ENCODE measurements around the gene C14orf132. TPM values are rescaled to one million over a fixed set of nuclear protein-coding genes. Genes with fewer than 3 reads are reported as not detected.

C14orf132 gene
- total RNA-seq, 2 experiments from 2014 or later: 1.6 to 2.3 TPM

- Mint-ChIP-seq H3K27ac (no peak overlapping the region), H3K4me1 (ENCODE audit: low read depth) (no peaks in the 10 kb centered on the region), H3K36me3 (ENCODE audit: low read depth) (no peaks in the 10 kb centered on the region), H3K9me3 (no peaks in the 10 kb centered on the region), H3K4me3 (no peak overlapping the region), H3K27me3 (peaks cover 5% of the 10 kb centered on the region)
- DNase-seq: no peak
- ATAC-seq: no peak
- POLR2A ChIA-PET: no interaction called here
- CTCF ChIA-PET: interaction anchor here (2.2 to 4.6 kb wide), 2 partner anchors 24 to 174 kb away, joined by 8 to 75 read pairs; no protein-coding TSS in a partner anchor
- TF ChIP-seq, protein P1, sequence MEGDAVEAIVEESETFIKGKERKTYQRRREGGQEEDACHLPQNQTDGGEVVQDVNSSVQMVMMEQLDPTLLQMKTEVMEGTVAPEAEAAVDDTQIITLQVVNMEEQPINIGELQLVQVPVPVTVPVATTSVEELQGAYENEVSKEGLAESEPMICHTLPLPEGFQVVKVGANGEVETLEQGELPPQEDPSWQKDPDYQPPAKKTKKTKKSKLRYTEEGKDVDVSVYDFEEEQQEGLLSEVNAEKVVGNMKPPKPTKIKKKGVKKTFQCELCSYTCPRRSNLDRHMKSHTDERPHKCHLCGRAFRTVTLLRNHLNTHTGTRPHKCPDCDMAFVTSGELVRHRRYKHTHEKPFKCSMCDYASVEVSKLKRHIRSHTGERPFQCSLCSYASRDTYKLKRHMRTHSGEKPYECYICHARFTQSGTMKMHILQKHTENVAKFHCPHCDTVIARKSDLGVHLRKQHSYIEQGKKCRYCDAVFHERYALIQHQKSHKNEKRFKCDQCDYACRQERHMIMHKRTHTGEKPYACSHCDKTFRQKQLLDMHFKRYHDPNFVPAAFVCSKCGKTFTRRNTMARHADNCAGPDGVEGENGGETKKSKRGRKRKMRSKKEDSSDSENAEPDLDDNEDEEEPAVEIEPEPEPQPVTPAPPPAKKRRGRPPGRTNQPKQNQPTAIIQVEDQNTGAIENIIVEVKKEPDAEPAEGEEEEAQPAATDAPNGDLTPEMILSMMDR (IDR thresholded peaks at IDR 0.05): no peak
- intact Hi-C loops (cut with micrococcal nuclease): loop anchor here (10.0 kb wide), 1 partner anchor 323 kb away; no protein-coding TSS in a partner anchor
These were observed 63.1 kb downstream of the C14orf132 start for GRCh38 chr14:96102081-96102856.

GRCh38 chr14:96103075-96103474 lies 63.9 kb downstream of the C14orf132 start:
- POLR2A ChIA-PET: interaction anchor here (0.6 kb wide), 1 partner anchor 54 kb away, joined by 4 read pairs; no protein-coding TSS in a partner anchor
- Mint-ChIP-seq H3K4me3 (no peak overlapping the region), H3K27ac (no peak overlapping the region), H3K36me3 (ENCODE audit: low read depth) (no peaks in the 10 kb centered on the region), H3K9me3 (no peaks in the 10 kb centered on the region), H3K4me1 (ENCODE audit: low read depth) (no peaks in the 10 kb centered on the region), H3K27me3 (peaks cover 5% of the 10 kb centered on the region)
- CTCF ChIA-PET: interaction anchor here (4.6 kb wide), 1 partner anchor 174 kb away, joined by 75 read pairs; no protein-coding TSS in a partner anchor
- no peak for ATAC-seq
- intact Hi-C loops (cut with micrococcal nuclease): loop anchor here (10.0 kb wide), 1 partner anchor 322 kb away; no protein-coding TSS in a partner anchor
- TF ChIP-seq, protein P1 (IDR thresholded peaks at IDR 0.05): no peak
- no peak for DNase-seq

GRCh38 chr14:96103560-96104460 lies 64.6 kb downstream of the C14orf132 start:
- DNase-seq (no peak), ATAC-seq (no peak)
- Mint-ChIP-seq H3K27ac (no peak overlapping the region), H3K9me3 (no peaks in the 10 kb centered on the region), H3K4me1 (ENCODE audit: low read depth) (no peaks in the 10 kb centered on the region), H3K27me3 (peaks cover 2% of the 10 kb centered on the region), H3K4me3 (no peak overlapping the region), H3K36me3 (ENCODE audit: low read depth) (no peaks in the 10 kb centered on the region)
- ChIA-PET POLR2A (interaction anchor here (0.6 kb wide), 1 partner anchor 54 kb away, joined by 4 read pairs; no protein-coding TSS in a partner anchor), CTCF (interaction anchor here (4.6 kb wide), 1 partner anchor 173 kb away, joined by 75 read pairs; no protein-coding TSS in a partner anchor)
- intact Hi-C loops (cut with micrococcal nuclease): loop anchor here (10.0 kb wide), 1 partner anchor 321 kb away; no protein-coding TSS in a partner anchor
- TF ChIP-seq, protein P1 (IDR thresholded peaks at IDR 0.05): no peak

DNA sequence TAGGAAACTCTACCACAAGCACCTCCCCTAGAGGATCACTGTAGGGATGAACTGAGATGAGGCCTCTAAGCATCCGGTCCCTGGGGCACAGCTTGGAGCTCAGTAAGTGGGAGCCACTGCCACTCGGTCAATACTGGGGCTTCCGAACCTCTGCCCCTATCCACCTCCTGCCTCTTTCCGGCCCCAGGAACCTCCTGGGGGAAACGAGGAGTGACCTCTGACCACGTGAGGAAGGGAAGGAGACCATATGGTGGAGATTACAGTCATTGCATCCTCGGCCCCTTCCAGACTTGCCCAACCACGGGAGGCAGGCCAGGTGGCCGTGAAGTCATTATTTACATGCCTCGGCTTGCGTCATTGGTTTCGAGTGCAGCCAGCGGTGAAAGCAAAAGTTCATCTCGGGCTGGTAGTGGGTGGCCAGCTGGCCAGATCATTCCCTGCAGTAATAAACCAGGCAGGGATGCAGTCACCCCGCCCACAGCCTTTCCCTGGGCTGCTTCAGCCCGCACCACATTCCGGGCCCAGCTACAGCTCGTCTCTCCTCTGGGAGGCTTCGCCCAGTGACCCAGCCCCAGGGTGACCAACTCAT lies 65.4 kb downstream of the C14orf132 start:
- ATAC-seq (no peak), DNase-seq (no peak)
- TF ChIP-seq, protein P1 (IDR thresholded peaks at IDR 0.05): no peak
- Mint-ChIP-seq H3K27ac (no peak overlapping the region), H3K4me3 (no peak overlapping the region), H3K27me3 (peaks cover 2% of the 10 kb centered on the region), H3K9me3 (no peaks in the 10 kb centered on the region), H3K4me1 (ENCODE audit: low read depth) (no peaks in the 10 kb centered on the region), H3K36me3 (ENCODE audit: low read depth) (no peaks in the 10 kb centered on the region)
- CTCF ChIA-PET: no interaction called here
- intact Hi-C loops (cut with micrococcal nuclease): loop anchor here (10.0 kb wide), 1 partner anchor 320 kb away; no protein-coding TSS in a partner anchor
- POLR2A ChIA-PET: no interaction called here
